Omental fat pad (tissue), 4 donors: ENCODE results near the gene STX16. TPM values are rescaled to one million over a fixed set of nuclear protein-coding genes. Genes with fewer than 3 reads are reported as not detected.

Experiments
- ATAC-seq: fragments of 150-250 bp; one replicate; pipeline ENCODE4 v1.9.1; 2016; ENCODE audit warnings: mild to moderate bottlenecking, moderate library complexity; ENCODE audit not compliant: low FRiP score
- DNase-seq: peaks from one replicate; pipeline ENCODE4 v3.0.0-alpha.2; 2019; ENCODE audit warnings: low spot score
- CTCF ChIP-seq, 3 donors: fragments of 450-650 bp; IDR thresholded peaks; one replicate each; pipeline ENCODE4 v1.5.1; 2016 to 2017; ENCODE audit warnings: antibody characterized with exemption in 3 of 3, mild to moderate bottlenecking in 3 of 3, moderate library complexity in 2 of 3
- total RNA-seq, 4 donors: library from RNA; depleted of rRNA; stranded (reverse); fragments of >200 nt; gene quantifications; one replicate each; pipeline ENCODE4 v1.1.0, GENCODE V29; 2016

STX16 gene
- total RNA-seq, 4 donors from 2014 or later = 38.5 to 87.2 (median 49.1) TPM

GRCh38 chr20:58717278-58718091 lies 66.4 kb downstream of the STX16 start:
- ATAC-seq (no peak), DNase-seq (no peak)
- no peak for TF ChIP-seq CTCF (IDR thresholded peaks at IDR 0.05)

GRCh38 chr20:58718121-58718563 lies 67.1 kb downstream of the STX16 start:
- ATAC-seq (no peak), DNase-seq (no peak)
- TF ChIP-seq CTCF (IDR thresholded peaks at IDR 0.05) = no peak

GRCh38 chr20:58718729-58719128 lies 67.6 kb downstream of the STX16 start:
- DNase-seq (no peak), ATAC-seq (no peak)
- TF ChIP-seq CTCF (IDR thresholded peaks at IDR 0.05) = no peak

- no peak for ATAC-seq
- no peak for DNase-seq
- TF ChIP-seq CTCF (IDR thresholded peaks at IDR 0.05) = no peak
Measured at GRCh38 chr20:58719258-58719657, 68.2 kb downstream of the STX16 start.

- DNase-seq = no peak
- TF ChIP-seq CTCF (IDR thresholded peaks at IDR 0.05) = no peak
- ATAC-seq = no peak
Measured at GRCh38 chr20:58719971-58720371, 68.9 kb downstream of the STX16 start.

- ATAC-seq (no peak), DNase-seq (no peak)
- no peak for TF ChIP-seq CTCF (IDR thresholded peaks at IDR 0.05)
Measured at GRCh38 chr20:58720890-58721289, 69.8 kb downstream of the STX16 start.
